HepG2 (cell line): ENCODE data around the gene IFT88. TPM values are rescaled to one million over a fixed set of nuclear protein-coding genes. Genes with fewer than 3 reads are reported as not detected.

Experiments
- HNRNPL ChIP-seq: fragments of 200-400 bp; formaldehyde crosslinking; IDR thresholded peaks from 2 replicates; pipeline ENCODE4 v1.6.1; 2017; ENCODE audit warnings: mild to moderate bottlenecking, low read depth, low read length
- NFKBIZ ChIP-seq: IDR thresholded peaks from 2 replicates; pipeline ENCODE4 v1.6.1; 2018; ENCODE audit warnings: missing genetic modification reagents, missing compliant biosample characterization
- polyA plus RNA-seq, 8 experiments: library from polyadenylated mRNA; depleted of rRNA in 3 of 8; stranded (reverse) in 7 of 8; unstranded in 1 of 8; fragments of >200 nt; fragmentation: Illumina TruSeq in 4 of 8; extraction: Trizol in 4 of 8; gene quantifications; 2 replicates each; pipeline versions ENCODE4 v1.2.1 to v1.2.3, GENCODE V29; 2011 to 2016; ENCODE audit warnings: low read depth in 4 of 8, missing spikeins in 1 of 8, mixed read lengths in 1 of 8; ENCODE audit not compliant: insufficient read depth in 1 of 8
- total RNA-seq, 5 experiments: library from RNA; depleted of rRNA; stranded (reverse); fragments of >200 nt; fragmentation: Illumina TruSeq; extraction: Trizol; gene quantifications; 2 replicates each; pipeline ENCODE4 v1.2.3, GENCODE V29; 2016; ENCODE audit warnings: low read depth in 1 of 5
- TF ChIP-seq, protein P1 (sequence below): sonication (generic); formaldehyde crosslinking; IDR thresholded peaks from 2 replicates; pipeline ENCODE4 v1.4.0; 2020; ENCODE audit warnings: mild to moderate bottlenecking, missing genetic modification reagents
- TF ChIP-seq, protein P2 (sequence below): sonication (generic); formaldehyde crosslinking; IDR thresholded peaks from 2 replicates; pipeline ENCODE4 v1.5.0; 2020; ENCODE audit warnings: mild to moderate bottlenecking, missing genetic modification reagents
- TF ChIP-seq, protein P3 (sequence below): fragments of 450-650 bp; IDR thresholded peaks from 2 replicates; pipeline ENCODE4 v1.6.1; 2017; ENCODE audit warnings: mild to moderate bottlenecking

Gene IFT88
- total and polyA plus RNA-seq, 2 of the 13 experiments (the other 11 are each of a cell fraction or from before 2014, with no cell fraction given), result 8.4 to 19.9 TPM

DNA sequence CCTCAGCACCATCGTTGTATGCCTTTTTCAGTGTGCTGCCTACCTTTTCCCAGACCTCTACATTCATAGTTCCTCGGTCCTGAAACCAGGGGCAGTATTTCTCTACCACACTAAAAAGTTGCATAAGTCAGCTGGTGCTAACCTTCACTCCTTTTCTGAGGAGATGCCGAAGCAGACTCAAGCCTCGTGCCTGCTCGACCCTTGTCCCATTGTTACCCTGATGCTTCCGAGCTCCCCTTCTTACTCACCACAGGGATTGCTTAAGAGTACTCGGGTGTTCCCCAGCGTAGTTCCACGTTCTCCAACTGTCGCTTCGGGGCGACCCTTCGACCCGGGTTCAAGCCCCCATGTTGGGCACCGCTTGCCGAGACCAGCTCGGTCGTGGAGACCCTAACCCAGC, 117.6 kb downstream of the IFT88 start (continued):
- TF ChIP-seq, protein P1, sequence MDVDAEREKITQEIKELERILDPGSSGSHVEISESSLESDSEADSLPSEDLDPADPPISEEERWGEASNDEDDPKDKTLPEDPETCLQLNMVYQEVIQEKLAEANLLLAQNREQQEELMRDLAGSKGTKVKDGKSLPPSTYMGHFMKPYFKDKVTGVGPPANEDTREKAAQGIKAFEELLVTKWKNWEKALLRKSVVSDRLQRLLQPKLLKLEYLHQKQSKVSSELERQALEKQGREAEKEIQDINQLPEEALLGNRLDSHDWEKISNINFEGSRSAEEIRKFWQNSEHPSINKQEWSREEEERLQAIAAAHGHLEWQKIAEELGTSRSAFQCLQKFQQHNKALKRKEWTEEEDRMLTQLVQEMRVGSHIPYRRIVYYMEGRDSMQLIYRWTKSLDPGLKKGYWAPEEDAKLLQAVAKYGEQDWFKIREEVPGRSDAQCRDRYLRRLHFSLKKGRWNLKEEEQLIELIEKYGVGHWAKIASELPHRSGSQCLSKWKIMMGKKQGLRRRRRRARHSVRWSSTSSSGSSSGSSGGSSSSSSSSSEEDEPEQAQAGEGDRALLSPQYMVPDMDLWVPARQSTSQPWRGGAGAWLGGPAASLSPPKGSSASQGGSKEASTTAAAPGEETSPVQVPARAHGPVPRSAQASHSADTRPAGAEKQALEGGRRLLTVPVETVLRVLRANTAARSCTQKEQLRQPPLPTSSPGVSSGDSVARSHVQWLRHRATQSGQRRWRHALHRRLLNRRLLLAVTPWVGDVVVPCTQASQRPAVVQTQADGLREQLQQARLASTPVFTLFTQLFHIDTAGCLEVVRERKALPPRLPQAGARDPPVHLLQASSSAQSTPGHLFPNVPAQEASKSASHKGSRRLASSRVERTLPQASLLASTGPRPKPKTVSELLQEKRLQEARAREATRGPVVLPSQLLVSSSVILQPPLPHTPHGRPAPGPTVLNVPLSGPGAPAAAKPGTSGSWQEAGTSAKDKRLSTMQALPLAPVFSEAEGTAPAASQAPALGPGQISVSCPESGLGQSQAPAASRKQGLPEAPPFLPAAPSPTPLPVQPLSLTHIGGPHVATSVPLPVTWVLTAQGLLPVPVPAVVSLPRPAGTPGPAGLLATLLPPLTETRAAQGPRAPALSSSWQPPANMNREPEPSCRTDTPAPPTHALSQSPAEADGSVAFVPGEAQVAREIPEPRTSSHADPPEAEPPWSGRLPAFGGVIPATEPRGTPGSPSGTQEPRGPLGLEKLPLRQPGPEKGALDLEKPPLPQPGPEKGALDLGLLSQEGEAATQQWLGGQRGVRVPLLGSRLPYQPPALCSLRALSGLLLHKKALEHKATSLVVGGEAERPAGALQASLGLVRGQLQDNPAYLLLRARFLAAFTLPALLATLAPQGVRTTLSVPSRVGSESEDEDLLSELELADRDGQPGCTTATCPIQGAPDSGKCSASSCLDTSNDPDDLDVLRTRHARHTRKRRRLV, result no peak
- TF ChIP-seq, protein P2, sequence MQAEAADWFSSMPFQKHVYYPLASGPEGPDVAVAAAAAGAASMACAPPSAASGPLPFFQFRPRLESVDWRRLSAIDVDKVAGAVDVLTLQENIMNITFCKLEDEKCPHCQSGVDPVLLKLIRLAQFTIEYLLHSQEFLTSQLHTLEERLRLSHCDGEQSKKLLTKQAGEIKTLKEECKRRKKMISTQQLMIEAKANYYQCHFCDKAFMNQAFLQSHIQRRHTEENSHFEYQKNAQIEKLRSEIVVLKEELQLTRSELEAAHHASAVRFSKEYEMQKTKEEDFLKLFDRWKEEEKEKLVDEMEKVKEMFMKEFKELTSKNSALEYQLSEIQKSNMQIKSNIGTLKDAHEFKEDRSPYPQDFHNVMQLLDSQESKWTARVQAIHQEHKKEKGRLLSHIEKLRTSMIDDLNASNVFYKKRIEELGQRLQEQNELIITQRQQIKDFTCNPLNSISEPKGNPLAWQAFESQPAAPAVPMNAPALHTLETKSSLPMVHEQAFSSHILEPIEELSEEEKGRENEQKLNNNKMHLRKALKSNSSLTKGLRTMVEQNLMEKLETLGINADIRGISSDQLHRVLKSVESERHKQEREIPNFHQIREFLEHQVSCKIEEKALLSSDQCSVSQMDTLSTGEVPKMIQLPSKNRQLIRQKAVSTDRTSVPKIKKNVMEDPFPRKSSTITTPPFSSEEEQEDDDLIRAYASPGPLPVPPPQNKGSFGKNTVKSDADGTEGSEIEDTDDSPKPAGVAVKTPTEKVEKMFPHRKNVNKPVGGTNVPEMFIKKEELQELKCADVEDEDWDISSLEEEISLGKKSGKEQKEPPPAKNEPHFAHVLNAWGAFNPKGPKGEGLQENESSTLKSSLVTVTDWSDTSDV (CRISPR knock-in tag), result no peak
- TF ChIP-seq, protein P3, sequence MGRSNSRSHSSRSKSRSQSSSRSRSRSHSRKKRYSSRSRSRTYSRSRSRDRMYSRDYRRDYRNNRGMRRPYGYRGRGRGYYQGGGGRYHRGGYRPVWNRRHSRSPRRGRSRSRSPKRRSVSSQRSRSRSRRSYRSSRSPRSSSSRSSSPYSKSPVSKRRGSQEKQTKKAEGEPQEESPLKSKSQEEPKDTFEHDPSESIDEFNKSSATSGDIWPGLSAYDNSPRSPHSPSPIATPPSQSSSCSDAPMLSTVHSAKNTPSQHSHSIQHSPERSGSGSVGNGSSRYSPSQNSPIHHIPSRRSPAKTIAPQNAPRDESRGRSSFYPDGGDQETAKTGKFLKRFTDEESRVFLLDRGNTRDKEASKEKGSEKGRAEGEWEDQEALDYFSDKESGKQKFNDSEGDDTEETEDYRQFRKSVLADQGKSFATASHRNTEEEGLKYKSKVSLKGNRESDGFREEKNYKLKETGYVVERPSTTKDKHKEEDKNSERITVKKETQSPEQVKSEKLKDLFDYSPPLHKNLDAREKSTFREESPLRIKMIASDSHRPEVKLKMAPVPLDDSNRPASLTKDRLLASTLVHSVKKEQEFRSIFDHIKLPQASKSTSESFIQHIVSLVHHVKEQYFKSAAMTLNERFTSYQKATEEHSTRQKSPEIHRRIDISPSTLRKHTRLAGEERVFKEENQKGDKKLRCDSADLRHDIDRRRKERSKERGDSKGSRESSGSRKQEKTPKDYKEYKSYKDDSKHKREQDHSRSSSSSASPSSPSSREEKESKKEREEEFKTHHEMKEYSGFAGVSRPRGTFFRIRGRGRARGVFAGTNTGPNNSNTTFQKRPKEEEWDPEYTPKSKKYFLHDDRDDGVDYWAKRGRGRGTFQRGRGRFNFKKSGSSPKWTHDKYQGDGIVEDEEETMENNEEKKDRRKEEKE, result no peak
- no peak for TF ChIP-seq HNRNPL
- TF ChIP-seq NFKBIZ (CRISPR knock-in tag), result no peak
